Muscle layer of colon (tissue), 2 donors: ENCODE results near the gene MFRP.

Source experiments
- H3K27ac ChIP-seq: one replicate; pipeline ENCODE4 v1.7.0; 2013; ENCODE audit warnings: low read depth, mild to moderate bottlenecking, low read length, moderate library complexity
- H3K27me3 ChIP-seq, 2 donors: one replicate each; pipeline ENCODE4 v1.7.0; 2013; ENCODE audit warnings: low read length in 2 of 2, mild to moderate bottlenecking in 2 of 2; ENCODE audit not compliant: insufficient read depth in 2 of 2, control insufficient read depth in 1 of 2
- H3K36me3 ChIP-seq: one replicate; pipeline ENCODE4 v1.7.0; 2013; ENCODE audit warnings: mild to moderate bottlenecking, low read length; ENCODE audit not compliant: insufficient read depth
- H3K4me1 ChIP-seq: one replicate; pipeline ENCODE4 v1.7.0; 2013; ENCODE audit warnings: mild to moderate bottlenecking, low read length; ENCODE audit not compliant: insufficient read depth
- H3K4me3 ChIP-seq, 2 donors: one replicate each; pipeline ENCODE4 v1.7.0; 2013; ENCODE audit warnings: low read length in 2 of 2, low read depth in 1 of 2, mild to moderate bottlenecking in 1 of 2, moderate library complexity in 1 of 2
- H3K9ac ChIP-seq: one replicate; pipeline ENCODE4 v1.7.0; 2013; ENCODE audit warnings: low read length
- H3K9me3 ChIP-seq: one replicate; pipeline ENCODE4 v1.7.0; 2013; ENCODE audit warnings: mild to moderate bottlenecking, low read length
- donor health status: abdominal sarcoma.
- donor health status: Adenocarcinoma of cecum.

MFRP gene

GRCh38 chr11:119306373-119306890 lies 40.1 kb downstream of the MFRP start:
- H3K27me3 ChIP-seq: no peaks in the 10 kb centered on the region
- H3K4me3 ChIP-seq: no peak overlapping the region
- H3K4me1 ChIP-seq: peaks cover 3% of the 10 kb centered on the region
- peaks cover 44% of the 10 kb centered on the region for H3K36me3 ChIP-seq
- H3K9me3 ChIP-seq: no peaks in the 10 kb centered on the region
- H3K27ac ChIP-seq: no peak overlapping the region
- no peak overlapping the region for H3K9ac ChIP-seq

- H3K4me3 ChIP-seq: no peak overlapping the region
- no peak overlapping the region for H3K9ac ChIP-seq
Observed at GRCh38 chr11:119305556-119306372, 40.7 kb downstream of the MFRP start.

GRCh38 chr11:119303227-119303718 lies 43.2 kb downstream of the MFRP start:
- H3K9ac ChIP-seq: no peak overlapping the region
- no peak overlapping the region for H3K27ac ChIP-seq

More at GRCh38 chr11:119305556-119306372, 40.7 kb downstream of the MFRP start:
- H3K27ac ChIP-seq: no peak overlapping the region
- H3K36me3 ChIP-seq: peaks cover 42% of the 10 kb centered on the region
- no peaks in the 10 kb centered on the region for H3K27me3 ChIP-seq
- H3K9me3 ChIP-seq: no peaks in the 10 kb centered on the region
- H3K4me1 ChIP-seq: peaks cover 6% of the 10 kb centered on the region

GRCh38 chr11:119300198-119300964 lies 46.1 kb downstream of the MFRP start:
- Histone ChIP-seq H3K9me3 (no peaks in the 10 kb centered on the region), H3K4me1 (peaks cover 32% of the 10 kb centered on the region), H3K9ac (no peak overlapping the region), H3K27ac (peak overlapping the region; percentile 21), H3K4me3 (no peak overlapping the region), H3K36me3 (peaks cover 39% of the 10 kb centered on the region), H3K27me3 (no peaks in the 10 kb centered on the region)

More at GRCh38 chr11:119303227-119303718, 43.2 kb downstream of the MFRP start:
- H3K27me3 ChIP-seq: no peaks in the 10 kb centered on the region
- no peaks in the 10 kb centered on the region for H3K9me3 ChIP-seq
- peaks cover 34% of the 10 kb centered on the region for H3K36me3 ChIP-seq
- H3K4me1 ChIP-seq: peaks cover 29% of the 10 kb centered on the region
- H3K4me3 ChIP-seq: no peak overlapping the region

- no peak overlapping the region for H3K9ac ChIP-seq
- no peak overlapping the region for H3K27ac ChIP-seq
- H3K4me3 ChIP-seq: no peak overlapping the region
- H3K27me3 ChIP-seq: no peaks in the 10 kb centered on the region
- peaks cover 32% of the 10 kb centered on the region for H3K4me1 ChIP-seq
- peaks cover 39% of the 10 kb centered on the region for H3K36me3 ChIP-seq
- no peaks in the 10 kb centered on the region for H3K9me3 ChIP-seq
Observed at GRCh38 chr11:119299416-119299815, 47.1 kb downstream of the MFRP start.

GRCh38 chr11:119298726-119299125 lies 47.8 kb downstream of the MFRP start:
- peaks cover 36% of the 10 kb centered on the region for H3K36me3 ChIP-seq
- peaks cover 32% of the 10 kb centered on the region for H3K4me1 ChIP-seq
- peak overlapping the region in 1 of 2 donors; percentile 4 for H3K4me3 ChIP-seq
- H3K27ac ChIP-seq: peak overlapping the region; percentile 65
- no peaks in the 10 kb centered on the region for H3K27me3 ChIP-seq
- no peak overlapping the region for H3K9ac ChIP-seq
- no peaks in the 10 kb centered on the region for H3K9me3 ChIP-seq

GRCh38 chr11:119297938-119298337 lies 48.6 kb downstream of the MFRP start:
- no peak overlapping the region for H3K4me3 ChIP-seq
- H3K27me3 ChIP-seq: no peaks in the 10 kb centered on the region
- no peak overlapping the region for H3K9ac ChIP-seq
- peaks cover 30% of the 10 kb centered on the region for H3K36me3 ChIP-seq
- no peaks in the 10 kb centered on the region for H3K9me3 ChIP-seq
- peaks cover 32% of the 10 kb centered on the region for H3K4me1 ChIP-seq
- H3K27ac ChIP-seq: no peak overlapping the region

- H3K4me1 ChIP-seq: peaks cover 24% of the 10 kb centered on the region
- H3K27ac ChIP-seq: no peak overlapping the region
- no peaks in the 10 kb centered on the region for H3K9me3 ChIP-seq
- peaks cover 22% of the 10 kb centered on the region for H3K36me3 ChIP-seq
- no peak overlapping the region for H3K9ac ChIP-seq
- H3K4me3 ChIP-seq: no peak overlapping the region
- H3K27me3 ChIP-seq: no peaks in the 10 kb centered on the region
Observed at GRCh38 chr11:119295178-119295577, 51.3 kb downstream of the MFRP start.

- no peak overlapping the region for H3K4me3 ChIP-seq
- peaks cover 8% of the 10 kb centered on the region for H3K4me1 ChIP-seq
- H3K9ac ChIP-seq: no peak overlapping the region
- H3K9me3 ChIP-seq: no peaks in the 10 kb centered on the region
- peaks cover 17% of the 10 kb centered on the region for H3K36me3 ChIP-seq
- no peak overlapping the region for H3K27ac ChIP-seq
- H3K27me3 ChIP-seq: no peaks in the 10 kb centered on the region
Observed at GRCh38 chr11:119293461-119293860, 53.0 kb downstream of the MFRP start.

- H3K4me3 ChIP-seq: no peak overlapping the region
- H3K9ac ChIP-seq: no peak overlapping the region
- H3K27ac ChIP-seq: no peak overlapping the region
- H3K9me3 ChIP-seq: no peaks in the 10 kb centered on the region
- no peaks in the 10 kb centered on the region for H3K27me3 ChIP-seq
- no peaks in the 10 kb centered on the region for H3K4me1 ChIP-seq
- peaks cover 13% of the 10 kb centered on the region for H3K36me3 ChIP-seq
Observed at GRCh38 chr11:119290894-119291497, 55.5 kb downstream of the MFRP start.
